Measurements from ENCODE around the gene RPN1. TPM values are rescaled to one million over a fixed set of nuclear protein-coding genes. Genes with fewer than 3 reads are reported as not detected.

RPN1 gene
- total and polyA plus RNA-seq, 2 of the 8 experiments (the other 6 are each of a cell fraction or from before 2014, with no cell fraction given), result 165 to 211 TPM

DNA sequence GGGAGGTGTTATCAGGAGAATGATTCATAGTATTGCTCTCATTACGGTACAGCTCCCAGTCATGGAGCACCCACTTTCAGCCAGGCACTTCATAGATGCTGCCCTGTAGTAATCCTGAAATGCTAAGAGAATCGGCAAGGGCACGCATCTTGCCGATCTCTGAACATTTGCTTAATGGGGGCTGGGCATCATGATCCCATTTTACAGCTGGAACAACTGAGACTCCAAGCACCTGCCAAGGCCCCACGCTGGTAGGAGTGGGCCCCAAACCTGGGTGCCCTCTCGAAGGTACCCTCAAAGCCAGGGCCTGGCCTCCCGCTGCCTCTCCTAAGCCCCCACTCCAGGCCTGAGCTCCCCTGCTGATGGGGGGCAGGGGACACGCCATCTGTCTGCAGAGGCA is 47.3 kb downstream of the RPN1 start (continued):
- TF ChIP-seq, protein P1, sequence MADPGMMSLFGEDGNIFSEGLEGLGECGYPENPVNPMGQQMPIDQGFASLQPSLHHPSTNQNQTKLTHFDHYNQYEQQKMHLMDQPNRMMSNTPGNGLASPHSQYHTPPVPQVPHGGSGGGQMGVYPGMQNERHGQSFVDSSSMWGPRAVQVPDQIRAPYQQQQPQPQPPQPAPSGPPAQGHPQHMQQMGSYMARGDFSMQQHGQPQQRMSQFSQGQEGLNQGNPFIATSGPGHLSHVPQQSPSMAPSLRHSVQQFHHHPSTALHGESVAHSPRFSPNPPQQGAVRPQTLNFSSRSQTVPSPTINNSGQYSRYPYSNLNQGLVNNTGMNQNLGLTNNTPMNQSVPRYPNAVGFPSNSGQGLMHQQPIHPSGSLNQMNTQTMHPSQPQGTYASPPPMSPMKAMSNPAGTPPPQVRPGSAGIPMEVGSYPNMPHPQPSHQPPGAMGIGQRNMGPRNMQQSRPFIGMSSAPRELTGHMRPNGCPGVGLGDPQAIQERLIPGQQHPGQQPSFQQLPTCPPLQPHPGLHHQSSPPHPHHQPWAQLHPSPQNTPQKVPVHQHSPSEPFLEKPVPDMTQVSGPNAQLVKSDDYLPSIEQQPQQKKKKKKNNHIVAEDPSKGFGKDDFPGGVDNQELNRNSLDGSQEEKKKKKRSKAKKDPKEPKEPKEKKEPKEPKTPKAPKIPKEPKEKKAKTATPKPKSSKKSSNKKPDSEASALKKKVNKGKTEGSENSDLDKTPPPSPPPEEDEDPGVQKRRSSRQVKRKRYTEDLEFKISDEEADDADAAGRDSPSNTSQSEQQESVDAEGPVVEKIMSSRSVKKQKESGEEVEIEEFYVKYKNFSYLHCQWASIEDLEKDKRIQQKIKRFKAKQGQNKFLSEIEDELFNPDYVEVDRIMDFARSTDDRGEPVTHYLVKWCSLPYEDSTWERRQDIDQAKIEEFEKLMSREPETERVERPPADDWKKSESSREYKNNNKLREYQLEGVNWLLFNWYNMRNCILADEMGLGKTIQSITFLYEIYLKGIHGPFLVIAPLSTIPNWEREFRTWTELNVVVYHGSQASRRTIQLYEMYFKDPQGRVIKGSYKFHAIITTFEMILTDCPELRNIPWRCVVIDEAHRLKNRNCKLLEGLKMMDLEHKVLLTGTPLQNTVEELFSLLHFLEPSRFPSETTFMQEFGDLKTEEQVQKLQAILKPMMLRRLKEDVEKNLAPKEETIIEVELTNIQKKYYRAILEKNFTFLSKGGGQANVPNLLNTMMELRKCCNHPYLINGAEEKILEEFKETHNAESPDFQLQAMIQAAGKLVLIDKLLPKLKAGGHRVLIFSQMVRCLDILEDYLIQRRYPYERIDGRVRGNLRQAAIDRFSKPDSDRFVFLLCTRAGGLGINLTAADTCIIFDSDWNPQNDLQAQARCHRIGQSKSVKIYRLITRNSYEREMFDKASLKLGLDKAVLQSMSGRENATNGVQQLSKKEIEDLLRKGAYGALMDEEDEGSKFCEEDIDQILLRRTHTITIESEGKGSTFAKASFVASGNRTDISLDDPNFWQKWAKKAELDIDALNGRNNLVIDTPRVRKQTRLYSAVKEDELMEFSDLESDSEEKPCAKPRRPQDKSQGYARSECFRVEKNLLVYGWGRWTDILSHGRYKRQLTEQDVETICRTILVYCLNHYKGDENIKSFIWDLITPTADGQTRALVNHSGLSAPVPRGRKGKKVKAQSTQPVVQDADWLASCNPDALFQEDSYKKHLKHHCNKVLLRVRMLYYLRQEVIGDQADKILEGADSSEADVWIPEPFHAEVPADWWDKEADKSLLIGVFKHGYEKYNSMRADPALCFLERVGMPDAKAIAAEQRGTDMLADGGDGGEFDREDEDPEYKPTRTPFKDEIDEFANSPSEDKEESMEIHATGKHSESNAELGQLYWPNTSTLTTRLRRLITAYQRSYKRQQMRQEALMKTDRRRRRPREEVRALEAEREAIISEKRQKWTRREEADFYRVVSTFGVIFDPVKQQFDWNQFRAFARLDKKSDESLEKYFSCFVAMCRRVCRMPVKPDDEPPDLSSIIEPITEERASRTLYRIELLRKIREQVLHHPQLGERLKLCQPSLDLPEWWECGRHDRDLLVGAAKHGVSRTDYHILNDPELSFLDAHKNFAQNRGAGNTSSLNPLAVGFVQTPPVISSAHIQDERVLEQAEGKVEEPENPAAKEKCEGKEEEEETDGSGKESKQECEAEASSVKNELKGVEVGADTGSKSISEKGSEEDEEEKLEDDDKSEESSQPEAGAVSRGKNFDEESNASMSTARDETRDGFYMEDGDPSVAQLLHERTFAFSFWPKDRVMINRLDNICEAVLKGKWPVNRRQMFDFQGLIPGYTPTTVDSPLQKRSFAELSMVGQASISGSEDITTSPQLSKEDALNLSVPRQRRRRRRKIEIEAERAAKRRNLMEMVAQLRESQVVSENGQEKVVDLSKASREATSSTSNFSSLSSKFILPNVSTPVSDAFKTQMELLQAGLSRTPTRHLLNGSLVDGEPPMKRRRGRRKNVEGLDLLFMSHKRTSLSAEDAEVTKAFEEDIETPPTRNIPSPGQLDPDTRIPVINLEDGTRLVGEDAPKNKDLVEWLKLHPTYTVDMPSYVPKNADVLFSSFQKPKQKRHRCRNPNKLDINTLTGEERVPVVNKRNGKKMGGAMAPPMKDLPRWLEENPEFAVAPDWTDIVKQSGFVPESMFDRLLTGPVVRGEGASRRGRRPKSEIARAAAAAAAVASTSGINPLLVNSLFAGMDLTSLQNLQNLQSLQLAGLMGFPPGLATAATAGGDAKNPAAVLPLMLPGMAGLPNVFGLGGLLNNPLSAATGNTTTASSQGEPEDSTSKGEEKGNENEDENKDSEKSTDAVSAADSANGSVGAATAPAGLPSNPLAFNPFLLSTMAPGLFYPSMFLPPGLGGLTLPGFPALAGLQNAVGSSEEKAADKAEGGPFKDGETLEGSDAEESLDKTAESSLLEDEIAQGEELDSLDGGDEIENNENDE (IDR thresholded peaks at IDR 0.05; ENCODE audit: insufficient replicate concordance, low read length), result no peak
- TF ChIP-seq SP1 (IDR thresholded peaks at IDR 0.05; ENCODE audit: low read depth, low read length), result no peak
- TF ChIP-seq SIRT6 (IDR thresholded peaks at IDR 0.05; ENCODE audit: low read length), result no peak
- no peak for TF ChIP-seq SIN3A (conservative IDR thresholded peaks at IDR 0.05 in 1 of 2, IDR thresholded peaks at IDR 0.05 in 1 of 2; ENCODE audit: low read depth in 1 of 2, low read length in 2 of 2)
- no peak for TF ChIP-seq TAF1 (IDR thresholded peaks at IDR 0.05; ENCODE audit: low read depth, low read length)
- TF ChIP-seq PHF8 (conservative IDR thresholded peaks at IDR 0.05; ENCODE audit: low read depth, low read length), result no peak
